VCaP (cell line): ENCODE results near the gene ABCA12.
A peak's percentile ranks its signal among the peaks of the same experiment; 100 is the strongest.

Source experiments
- H3K27ac ChIP-seq: fragments of 450-650 bp; 2 replicates; pipeline ENCODE4 v1.5.1; 2017
- CTCF ChIP-seq: fragments of 450-650 bp; conservative IDR thresholded peaks from 2 replicates; pipeline ENCODE4 v1.5.1; 2017; ENCODE audit warnings: mild to moderate bottlenecking, moderate library complexity

Gene ABCA12

GRCh38 chr2:214902286-214902685 lies 236.1 kb downstream of the ABCA12 start:
- H3K27ac ChIP-seq, result no peak overlapping the region
- TF ChIP-seq CTCF, result no peak

GRCh38 chr2:214899751-214900150 lies 238.7 kb downstream of the ABCA12 start:
- peak overlapping the region; percentile 79 for H3K27ac ChIP-seq
- no peak for TF ChIP-seq CTCF

GRCh38 chr2:214896274-214896673 lies 242.2 kb downstream of the ABCA12 start:
- TF ChIP-seq CTCF, result no peak
- no peak overlapping the region for H3K27ac ChIP-seq

- no peak overlapping the region for H3K27ac ChIP-seq
- TF ChIP-seq CTCF, result no peak
Measured at GRCh38 chr2:214895469-214895868, 243.0 kb downstream of the ABCA12 start.

- no peak for TF ChIP-seq CTCF
- H3K27ac ChIP-seq, result no peak overlapping the region
Measured at GRCh38 chr2:214889301-214889700, 249.1 kb downstream of the ABCA12 start.

- H3K27ac ChIP-seq, result peak overlapping the region; percentile 65
- TF ChIP-seq CTCF, result no peak
Measured at GRCh38 chr2:214881647-214882202, 256.7 kb downstream of the ABCA12 start.
